Panc1 (cell line): ENCODE results near the gene GOLGA6A. TPM values are rescaled to one million over a fixed set of nuclear protein-coding genes. Genes with fewer than 3 reads are reported as not detected.

Source experiments
- ATAC-seq: fragments of 200-7000 bp; cut with Tn5 transposase; 2 replicates; pipeline ENCODE4 v1.9.1; 2020; ENCODE audit warnings: mild to moderate bottlenecking, moderate library complexity
- BruUV-seq: library from RNA; stranded (reverse); fragments of 400-500 nt; replicated peaks from 2 replicates; lab custom pipeline; 2021; lab: Mats Ljungman, UMichigan
- CTCF ChIA-PET: fragments of 300-600 bp; sonication (Branson Sonifier 250); formaldehyde crosslinking; loops from one replicate; lab custom pipeline; 2022; ENCODE audit warnings: antibody characterized with exemption; lab: Charles Lee
- POLR2A ChIA-PET: fragments of 300-600 bp; sonication (Branson Sonifier 250); formaldehyde crosslinking; loops from one replicate; lab custom pipeline; 2022; ENCODE audit warnings: antibody characterized with exemption; lab: Charles Lee
- DNase-seq: peaks from one replicate; pipeline ENCODE4 v3.0.0-alpha.2; 2010; ENCODE audit warnings: low read depth, low spot score
- H3K27ac ChIP-seq: 2 replicates; pipeline ENCODE4 v1.5.1; 2011; ENCODE audit warnings: mild to moderate bottlenecking, low read length, inconsistent platforms
- H3K27me3 ChIP-seq: fragments of 200-500 bp; sonication (Bioruptor generic); 2 replicates; pipeline ENCODE4 v1.6.0; 2014; ENCODE audit warnings: low read length, inconsistent platforms; ENCODE audit not compliant: control insufficient read depth, insufficient read depth
- H3K36me3 ChIP-seq: fragments of 200-500 bp; sonication (Bioruptor generic); 2 replicates; pipeline ENCODE4 v1.5.1; 2014; ENCODE audit warnings: inconsistent platforms, mild to moderate bottlenecking, low read length, moderate library complexity; ENCODE audit not compliant: control insufficient read depth, insufficient read depth
- H3K4me1 ChIP-seq: 2 replicates; pipeline ENCODE4 v1.5.1; 2011; ENCODE audit warnings: inconsistent platforms, mild to moderate bottlenecking, low read length, moderate library complexity; ENCODE audit not compliant: control insufficient read depth, insufficient read depth
- H3K4me3 ChIP-seq, 2 experiments: 2 replicates each; pipeline ENCODE4 v1.5.1; 2011 to 2012; ENCODE audit warnings: low read depth in 2 of 2, low read length in 2 of 2, mild to moderate bottlenecking in 2 of 2, inconsistent platforms in 1 of 2, moderate library complexity in 1 of 2
- H3K9me3 ChIP-seq: fragments of 200-500 bp; sonication (Bioruptor generic); 2 replicates; pipeline ENCODE4 v1.5.1; 2014; ENCODE audit warnings: low read depth, mild to moderate bottlenecking, inconsistent platforms, low read length, moderate library complexity; ENCODE audit not compliant: control insufficient read depth, insufficient read depth
- POLR2AphosphoS5 ChIP-seq: IDR thresholded peaks from 2 replicates; pipeline ENCODE4 v1.6.1; 2012; ENCODE audit warnings: mild to moderate bottlenecking, low read depth, low read length, moderate library complexity
- SIN3A ChIP-seq: IDR thresholded peaks from 2 replicates; pipeline ENCODE4 v1.6.1; 2012; ENCODE audit warnings: low read depth, mild to moderate bottlenecking, low read length, moderate library complexity, borderline replicate concordance; ENCODE audit not compliant: insufficient read depth
- TCF7L2 ChIP-seq: IDR thresholded peaks from 2 replicates; pipeline ENCODE4 v1.6.1; 2011; ENCODE audit warnings: mild to moderate bottlenecking, low read depth, low read length, inconsistent platforms
- in situ Hi-C: cut with HindIII; loops from 2 replicates; pipeline ENCODE4 v1.10.0; 2016; ENCODE audit warnings: low sequenced_read_pairs, low pct_unique_long_range_greater_than_20kb
- intact Hi-C: fragments of 100-400 bp; cut with micrococcal nuclease; formaldehyde crosslinking; loops from one replicate; pipeline ENCODE4 v1.10.0; 2022; ENCODE audit not compliant: unreplicated experiment
- total RNA-seq: library from RNA; stranded (reverse); gene quantifications from one replicate; pipeline ENCODE4 v1.2.1, GENCODE V29; 2021; ENCODE audit not compliant: unreplicated experiment
- TF ChIP-seq, protein P1 (sequence below): fragments of 450-650 bp; IDR thresholded peaks from 2 replicates; pipeline ENCODE4 v1.5.1; 2017; ENCODE audit warnings: mild to moderate bottlenecking
- TF ChIP-seq, protein P2 (sequence below), 2 experiments: IDR thresholded peaks; 2 replicates each; pipeline ENCODE4 v1.6.1; 2011 to 2012; ENCODE audit warnings: low read depth in 2 of 2, control low read depth in 1 of 2, low read length in 1 of 2, mild to moderate bottlenecking in 1 of 2, moderate library complexity in 1 of 2; ENCODE audit not compliant: insufficient read depth in 1 of 2

The GOLGA6A gene
- total RNA-seq, 1 experiment from 2014 or later, result 0.05 TPM

DNA sequence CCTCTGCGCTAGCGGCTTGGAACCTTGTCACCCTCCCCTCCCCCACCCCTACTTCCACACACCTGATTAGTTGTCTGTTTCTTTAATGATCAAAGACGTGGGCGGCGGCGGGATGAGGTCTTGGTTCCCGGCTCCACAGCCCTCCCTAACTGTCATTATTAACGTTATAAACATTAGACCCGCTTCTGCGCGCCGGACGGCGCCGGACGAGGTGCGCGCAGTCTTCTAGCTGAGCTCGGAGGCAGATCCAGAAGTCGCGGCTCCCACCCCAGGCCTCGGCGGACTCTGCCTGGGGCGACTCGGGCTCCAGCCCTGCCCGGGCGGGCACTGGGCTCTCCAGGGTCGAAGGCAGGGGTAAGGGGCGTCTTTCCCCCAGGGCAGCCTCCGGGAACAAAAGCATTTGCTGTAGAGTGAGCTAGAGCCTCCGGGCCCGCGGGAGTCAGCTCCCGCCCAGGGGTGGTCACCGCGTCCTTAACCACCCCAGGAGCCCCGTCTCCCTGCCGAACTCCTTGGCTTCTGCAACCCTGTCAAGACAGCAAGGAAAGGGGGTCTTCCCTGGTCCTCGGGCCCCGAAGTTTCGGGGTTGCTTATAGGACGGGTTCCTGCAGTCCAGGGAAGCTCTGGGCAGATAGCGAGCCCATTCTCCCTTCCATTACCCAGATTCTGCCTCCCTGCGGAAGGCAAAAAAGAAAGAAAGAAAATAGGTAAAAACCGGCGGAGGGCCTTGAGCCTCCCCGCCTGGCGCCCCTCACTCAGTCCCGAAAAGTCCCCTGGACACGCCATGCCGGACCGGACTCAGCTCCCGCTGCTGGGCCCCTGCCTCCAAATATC, 45.8 kb upstream of the GOLGA6A start:
- POLR2A ChIA-PET, result no interaction called here
- BruUV-seq, result no TSS peak
- Histone ChIP-seq H3K27me3 (peaks cover 16% of the 10 kb centered on the region), H3K27ac (no peak overlapping the region), H3K36me3 (no peaks in the 10 kb centered on the region), H3K9me3 (no peaks in the 10 kb centered on the region), H3K4me1 (peaks cover 14% of the 10 kb centered on the region), H3K4me3 (peak overlapping the region; percentile 41 to 63)
- in situ Hi-C loops, result no loop called here
- TF ChIP-seq, protein P1, sequence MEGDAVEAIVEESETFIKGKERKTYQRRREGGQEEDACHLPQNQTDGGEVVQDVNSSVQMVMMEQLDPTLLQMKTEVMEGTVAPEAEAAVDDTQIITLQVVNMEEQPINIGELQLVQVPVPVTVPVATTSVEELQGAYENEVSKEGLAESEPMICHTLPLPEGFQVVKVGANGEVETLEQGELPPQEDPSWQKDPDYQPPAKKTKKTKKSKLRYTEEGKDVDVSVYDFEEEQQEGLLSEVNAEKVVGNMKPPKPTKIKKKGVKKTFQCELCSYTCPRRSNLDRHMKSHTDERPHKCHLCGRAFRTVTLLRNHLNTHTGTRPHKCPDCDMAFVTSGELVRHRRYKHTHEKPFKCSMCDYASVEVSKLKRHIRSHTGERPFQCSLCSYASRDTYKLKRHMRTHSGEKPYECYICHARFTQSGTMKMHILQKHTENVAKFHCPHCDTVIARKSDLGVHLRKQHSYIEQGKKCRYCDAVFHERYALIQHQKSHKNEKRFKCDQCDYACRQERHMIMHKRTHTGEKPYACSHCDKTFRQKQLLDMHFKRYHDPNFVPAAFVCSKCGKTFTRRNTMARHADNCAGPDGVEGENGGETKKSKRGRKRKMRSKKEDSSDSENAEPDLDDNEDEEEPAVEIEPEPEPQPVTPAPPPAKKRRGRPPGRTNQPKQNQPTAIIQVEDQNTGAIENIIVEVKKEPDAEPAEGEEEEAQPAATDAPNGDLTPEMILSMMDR, result no peak
- TF ChIP-seq SIN3A (no peak), POLR2AphosphoS5 (no peak), TCF7L2 (no peak)
- TF ChIP-seq, protein P2, sequence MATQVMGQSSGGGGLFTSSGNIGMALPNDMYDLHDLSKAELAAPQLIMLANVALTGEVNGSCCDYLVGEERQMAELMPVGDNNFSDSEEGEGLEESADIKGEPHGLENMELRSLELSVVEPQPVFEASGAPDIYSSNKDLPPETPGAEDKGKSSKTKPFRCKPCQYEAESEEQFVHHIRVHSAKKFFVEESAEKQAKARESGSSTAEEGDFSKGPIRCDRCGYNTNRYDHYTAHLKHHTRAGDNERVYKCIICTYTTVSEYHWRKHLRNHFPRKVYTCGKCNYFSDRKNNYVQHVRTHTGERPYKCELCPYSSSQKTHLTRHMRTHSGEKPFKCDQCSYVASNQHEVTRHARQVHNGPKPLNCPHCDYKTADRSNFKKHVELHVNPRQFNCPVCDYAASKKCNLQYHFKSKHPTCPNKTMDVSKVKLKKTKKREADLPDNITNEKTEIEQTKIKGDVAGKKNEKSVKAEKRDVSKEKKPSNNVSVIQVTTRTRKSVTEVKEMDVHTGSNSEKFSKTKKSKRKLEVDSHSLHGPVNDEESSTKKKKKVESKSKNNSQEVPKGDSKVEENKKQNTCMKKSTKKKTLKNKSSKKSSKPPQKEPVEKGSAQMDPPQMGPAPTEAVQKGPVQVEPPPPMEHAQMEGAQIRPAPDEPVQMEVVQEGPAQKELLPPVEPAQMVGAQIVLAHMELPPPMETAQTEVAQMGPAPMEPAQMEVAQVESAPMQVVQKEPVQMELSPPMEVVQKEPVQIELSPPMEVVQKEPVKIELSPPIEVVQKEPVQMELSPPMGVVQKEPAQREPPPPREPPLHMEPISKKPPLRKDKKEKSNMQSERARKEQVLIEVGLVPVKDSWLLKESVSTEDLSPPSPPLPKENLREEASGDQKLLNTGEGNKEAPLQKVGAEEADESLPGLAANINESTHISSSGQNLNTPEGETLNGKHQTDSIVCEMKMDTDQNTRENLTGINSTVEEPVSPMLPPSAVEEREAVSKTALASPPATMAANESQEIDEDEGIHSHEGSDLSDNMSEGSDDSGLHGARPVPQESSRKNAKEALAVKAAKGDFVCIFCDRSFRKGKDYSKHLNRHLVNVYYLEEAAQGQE (IDR thresholded peaks at IDR 0.05; ENCODE audit: insufficient read depth in 1 of 2, low read depth in 2 of 2, low read length in 1 of 2), result no peak
- no peak for DNase-seq
- ATAC-seq, result peak; percentile 68
- CTCF ChIA-PET, result interaction anchor here (0.5 to 3.3 kb wide), 15 partner anchors 9 to 195 kb away, joined by 3 to 53 read pairs (median 4); no protein-coding TSS in a partner anchor
- intact Hi-C loops, result loop anchor here (1.0 to 5.0 kb wide), 3 partner anchors 76 to 179 kb away; no protein-coding TSS in a partner anchor

DNA sequence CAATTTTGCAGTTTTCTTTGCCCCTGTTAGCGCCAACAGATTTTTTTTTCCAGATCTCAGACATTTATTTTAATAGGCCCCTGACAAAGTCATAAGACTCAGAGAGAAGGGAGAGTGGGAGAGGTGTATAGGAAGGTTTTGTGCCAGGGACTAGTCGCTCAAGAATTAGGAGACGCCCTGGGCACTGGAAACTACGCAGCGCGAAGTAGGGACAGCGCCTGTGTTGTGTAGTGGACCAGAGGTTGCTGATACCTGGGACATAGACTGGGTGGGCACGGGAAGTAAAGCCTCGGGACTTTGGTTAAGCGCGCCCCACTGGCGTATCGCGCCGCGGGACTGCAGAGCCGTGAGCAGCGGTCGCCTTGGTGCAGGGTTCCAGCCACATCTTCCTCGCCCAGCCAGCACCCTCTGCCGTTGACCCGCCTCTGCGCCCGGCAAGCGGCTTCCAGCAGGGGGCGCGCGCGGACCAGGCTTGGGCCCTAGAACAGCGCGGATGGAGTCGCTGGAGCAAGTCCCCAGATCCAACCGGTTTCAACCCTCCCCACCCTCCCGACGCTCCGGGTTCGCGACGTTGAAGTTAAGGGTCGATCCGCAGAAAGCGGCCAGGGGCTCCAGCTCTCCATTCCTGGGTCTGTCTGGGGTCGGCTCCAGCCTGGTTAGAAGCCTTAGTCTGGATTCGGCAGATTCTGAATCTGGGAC, 45.1 kb upstream of the GOLGA6A start:
- peaks cover 14% of the 10 kb centered on the region for H3K4me1 ChIP-seq
- POLR2A ChIA-PET, result no interaction called here
- no peak overlapping the region for H3K27ac ChIP-seq
- no TSS peak for BruUV-seq
- intact Hi-C loops (loop anchor here (5.0 kb wide), 1 partner anchor 75 kb away; no protein-coding TSS in a partner anchor), in situ Hi-C loops (no loop called here)
- no peaks in the 10 kb centered on the region for H3K36me3 ChIP-seq
- peak; percentile 27 for DNase-seq
- no peaks in the 10 kb centered on the region for H3K9me3 ChIP-seq
- TF ChIP-seq SIN3A (0 out of 2 replicates have a peak, but pooled peaks have one; percentile 45), POLR2AphosphoS5 (no peak), TCF7L2 (no peak)
- TF ChIP-seq, protein P2 (IDR thresholded peaks at IDR 0.05; ENCODE audit: insufficient read depth in 1 of 2, low read depth in 2 of 2, low read length in 1 of 2), result peak in 1 of 2 experiments; percentile 43; a peak in 1 of 4 replicates
- TF ChIP-seq, protein P1, result peak; percentile 99
- peak overlapping the region; percentile 41 to 63 for H3K4me3 ChIP-seq
- peak; percentile 96 for ATAC-seq
- H3K27me3 ChIP-seq, result peaks cover 16% of the 10 kb centered on the region
- CTCF ChIA-PET, result interaction anchor here (0.5 to 3.3 kb wide), 10 partner anchors 9 to 195 kb away, joined by 3 to 53 read pairs (median 4); no protein-coding TSS in a partner anchor
